ENCODE data around the gene SRP68.
"Not testable (repeated sequence)": the region's sequence is repeated elsewhere in the genome, so short reads cannot be mapped to it uniquely, and the experiment has no call there.

SRP68 gene

GRCh38 chr17:76089680-76090516, 17.6 kb upstream of the SRP68 start:
- DNase-seq = no peak

GRCh38 chr17:76088868-76089576, 16.7 kb upstream of the SRP68 start:
- no peak for DNase-seq

- no peak for DNase-seq
These were observed 15.9 kb upstream of the SRP68 start for GRCh38 chr17:76088041-76088867.

GRCh38 chr17:76087531-76087930, 15.2 kb upstream of the SRP68 start:
- DNase-seq = no peak

- DNase-seq = no peak
These were observed 14.1 kb upstream of the SRP68 start for GRCh38 chr17:76086384-76086783.

GRCh38 chr17:76085731-76086366, 13.5 kb upstream of the SRP68 start:
- DNase-seq = no peak

GRCh38 chr17:76085066-76085730, 12.9 kb upstream of the SRP68 start:
- no peak for DNase-seq

GRCh38 chr17:76083536-76084182, 11.3 kb upstream of the SRP68 start:
- DNase-seq = no peak

GRCh38 chr17:76082326-76083251, 10.3 kb upstream of the SRP68 start:
- DNase-seq = no peak

- no peak for DNase-seq
These were observed 9.2 kb upstream of the SRP68 start for GRCh38 chr17:76081295-76082210.

GRCh38 chr17:76080768-76081287, 8.5 kb upstream of the SRP68 start:
- no peak for DNase-seq

- DNase-seq = no peak
These were observed 7.8 kb upstream of the SRP68 start for GRCh38 chr17:76079956-76080767.

GRCh38 chr17:76079535-76079955, 7.2 kb upstream of the SRP68 start:
- no peak for DNase-seq

- DNase-seq = no peak
These were observed 6.7 kb upstream of the SRP68 start, which contains the start of gene ZACN for GRCh38 chr17:76078860-76079534. ZACN (plus strand) TSS chr17:76079182; CDS start chr17:76079265, 83 bp downstream.

- DNase-seq = not testable (repeated sequence)
These were observed 6.1 kb upstream of the SRP68 start for GRCh38 chr17:76078370-76078769.

GRCh38 chr17:76077584-76078110, 5.3 kb upstream of the SRP68 start:
- DNase-seq = no peak
